Measurements from ENCODE around the gene MAGI1.

GRCh38 chr3:66036586-66037148, 2.1 kb downstream of the MAGI1 start:
- TF ChIP-seq, protein P1, sequence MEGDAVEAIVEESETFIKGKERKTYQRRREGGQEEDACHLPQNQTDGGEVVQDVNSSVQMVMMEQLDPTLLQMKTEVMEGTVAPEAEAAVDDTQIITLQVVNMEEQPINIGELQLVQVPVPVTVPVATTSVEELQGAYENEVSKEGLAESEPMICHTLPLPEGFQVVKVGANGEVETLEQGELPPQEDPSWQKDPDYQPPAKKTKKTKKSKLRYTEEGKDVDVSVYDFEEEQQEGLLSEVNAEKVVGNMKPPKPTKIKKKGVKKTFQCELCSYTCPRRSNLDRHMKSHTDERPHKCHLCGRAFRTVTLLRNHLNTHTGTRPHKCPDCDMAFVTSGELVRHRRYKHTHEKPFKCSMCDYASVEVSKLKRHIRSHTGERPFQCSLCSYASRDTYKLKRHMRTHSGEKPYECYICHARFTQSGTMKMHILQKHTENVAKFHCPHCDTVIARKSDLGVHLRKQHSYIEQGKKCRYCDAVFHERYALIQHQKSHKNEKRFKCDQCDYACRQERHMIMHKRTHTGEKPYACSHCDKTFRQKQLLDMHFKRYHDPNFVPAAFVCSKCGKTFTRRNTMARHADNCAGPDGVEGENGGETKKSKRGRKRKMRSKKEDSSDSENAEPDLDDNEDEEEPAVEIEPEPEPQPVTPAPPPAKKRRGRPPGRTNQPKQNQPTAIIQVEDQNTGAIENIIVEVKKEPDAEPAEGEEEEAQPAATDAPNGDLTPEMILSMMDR (IDR thresholded peaks at IDR 0.05), result no peak
- no peak for TF ChIP-seq POLR2AphosphoS5 (IDR thresholded peaks at IDR 0.05; ENCODE audit: insufficient read depth in 1 of 2, low read depth in 1 of 2)

All from vagina (tissue), 2 donors.